NCI-H2081 (cell line): ENCODE measurements around the gene CWF19L2.

ENCODE experiments used
- DNase-seq, 2 experiments: peaks; one replicate each; lab custom pipeline; 2025; lab: John Stamatoyannopoulos, UW

Gene CWF19L2

GRCh38 chr11:107301878-107302277 is 155.7 kb downstream of the CWF19L2 start:
- no peak for DNase-seq

- DNase-seq, result no peak
These were observed 163.8 kb downstream of the CWF19L2 start for GRCh38 chr11:107293677-107294344.

- no peak for DNase-seq
These were observed 175.4 kb downstream of the CWF19L2 start for GRCh38 chr11:107282195-107282594.
